Measurements from ENCODE around the gene RAB25.

GRCh38 chr1:156089704-156090103, 28.7 kb downstream of the RAB25 start:
- TF ChIP-seq CTCF (IDR thresholded peaks at IDR 0.05) (no peak), POLR2A (IDR thresholded peaks at IDR 0.05) (no peak)

Data from thyroid gland (tissue), 4 donors.